ENCODE data around the gene RNPEP.

GRCh38 chr1:201958348-201958747 is 24.1 kb upstream of the RNPEP start:
- TF ChIP-seq CTCF (IDR thresholded peaks at IDR 0.05) (no peak), POLR2A (IDR thresholded peaks at IDR 0.05) (no peak)
